ENCODE results near the gene VAMP8.

Gene VAMP8

DNA sequence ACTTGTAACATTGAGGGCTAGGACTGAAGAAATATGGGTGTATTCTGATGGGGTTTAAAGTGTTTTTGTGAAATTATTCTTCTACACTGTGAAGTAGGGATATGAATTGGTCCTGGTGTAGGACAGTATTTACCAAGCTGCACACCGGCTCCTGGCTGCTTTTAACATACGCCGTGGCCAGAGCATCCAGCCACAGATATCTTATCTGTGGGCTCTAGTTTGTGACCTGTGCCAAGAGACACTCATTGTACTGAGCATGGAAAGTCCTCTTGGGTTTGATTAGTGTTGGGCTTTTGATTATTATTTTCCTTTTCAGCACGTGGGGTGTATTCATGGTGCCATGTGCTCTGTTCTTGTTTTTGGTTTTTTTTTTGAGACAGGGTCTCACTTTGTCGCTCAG, 46.6 kb downstream of the VAMP8 start:
- TF ChIP-seq, protein P1, sequence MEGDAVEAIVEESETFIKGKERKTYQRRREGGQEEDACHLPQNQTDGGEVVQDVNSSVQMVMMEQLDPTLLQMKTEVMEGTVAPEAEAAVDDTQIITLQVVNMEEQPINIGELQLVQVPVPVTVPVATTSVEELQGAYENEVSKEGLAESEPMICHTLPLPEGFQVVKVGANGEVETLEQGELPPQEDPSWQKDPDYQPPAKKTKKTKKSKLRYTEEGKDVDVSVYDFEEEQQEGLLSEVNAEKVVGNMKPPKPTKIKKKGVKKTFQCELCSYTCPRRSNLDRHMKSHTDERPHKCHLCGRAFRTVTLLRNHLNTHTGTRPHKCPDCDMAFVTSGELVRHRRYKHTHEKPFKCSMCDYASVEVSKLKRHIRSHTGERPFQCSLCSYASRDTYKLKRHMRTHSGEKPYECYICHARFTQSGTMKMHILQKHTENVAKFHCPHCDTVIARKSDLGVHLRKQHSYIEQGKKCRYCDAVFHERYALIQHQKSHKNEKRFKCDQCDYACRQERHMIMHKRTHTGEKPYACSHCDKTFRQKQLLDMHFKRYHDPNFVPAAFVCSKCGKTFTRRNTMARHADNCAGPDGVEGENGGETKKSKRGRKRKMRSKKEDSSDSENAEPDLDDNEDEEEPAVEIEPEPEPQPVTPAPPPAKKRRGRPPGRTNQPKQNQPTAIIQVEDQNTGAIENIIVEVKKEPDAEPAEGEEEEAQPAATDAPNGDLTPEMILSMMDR (IDR thresholded peaks at IDR 0.05; ENCODE audit: extremely low read depth, missing control alignments) = no peak
- DNase-seq (ENCODE audit: low spot score) = no peak

DNA sequence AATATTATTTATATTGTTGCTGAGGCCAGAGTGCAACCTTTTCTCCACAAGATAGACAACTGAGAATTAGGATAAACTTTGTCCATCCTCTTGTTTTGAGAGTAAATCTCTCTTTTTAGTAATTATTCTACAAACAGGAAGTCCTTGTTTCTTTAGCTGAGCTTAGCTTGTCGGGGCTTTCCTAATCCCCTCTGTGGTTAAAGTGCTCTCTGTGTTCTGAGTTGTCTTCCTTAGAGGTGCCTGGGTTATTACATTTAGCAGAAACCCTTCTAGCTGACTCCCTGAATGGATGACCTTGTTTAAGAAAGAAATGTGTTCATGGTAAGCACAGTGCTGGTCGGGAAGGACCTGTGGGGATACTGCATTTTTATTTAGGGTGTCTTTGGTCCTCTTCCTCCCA, 51.3 kb downstream of the VAMP8 start:
- TF ChIP-seq, protein P1 (IDR thresholded peaks at IDR 0.05; ENCODE audit: extremely low read depth, missing control alignments) = no peak
- DNase-seq (ENCODE audit: low spot score) = peak; percentile 54

DNA sequence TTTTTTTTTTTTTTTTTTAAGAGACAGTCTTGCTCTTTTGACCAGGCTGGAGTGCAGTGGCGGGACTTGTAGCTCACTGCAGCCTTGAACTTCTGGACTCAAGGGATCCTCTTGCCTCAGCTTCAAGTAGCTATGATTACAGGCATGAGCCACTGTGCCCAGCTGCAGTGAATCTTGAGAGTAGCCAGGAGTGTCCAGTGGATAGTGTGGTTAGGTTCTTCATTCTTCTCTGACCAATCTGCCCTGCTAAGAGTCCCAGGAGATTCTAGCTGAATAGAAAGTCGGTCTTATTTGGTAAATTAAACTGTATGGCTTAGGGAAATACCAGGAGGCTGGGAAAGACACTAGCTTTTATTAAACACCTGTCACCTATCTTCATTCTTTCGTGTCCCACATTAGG, 53.9 kb downstream of the VAMP8 start:
- TF ChIP-seq, protein P1 (IDR thresholded peaks at IDR 0.05; ENCODE audit: extremely low read depth, missing control alignments) = no peak
- DNase-seq (ENCODE audit: low spot score) = no peak
